HG03025 (cell line): ENCODE data around the gene TSC2.
"Not testable (repeated sequence)": the region's sequence is repeated elsewhere in the genome, so short reads cannot be mapped to it uniquely, and the experiment has no call there.

Experiments used
- ATAC-seq: cut with Tn5 transposase; IDR thresholded peaks from one replicate; pipeline ENCODE4 v1.9.1; 2021; ENCODE audit warnings: mild to moderate bottlenecking, moderate library complexity; ENCODE audit not compliant: unreplicated experiment, low FRiP score

Gene TSC2

GRCh38 chr16:2009164-2009711, 38.5 kb upstream of the TSC2 start:
- ATAC-seq: peak; percentile 31

- ATAC-seq: peak; percentile 48
Measured at GRCh38 chr16:2009791-2010510, 37.8 kb upstream of the TSC2 start, which contains the start of gene ZNF598. Gene ZNF598, minus strand, starts transcription at chr16:2009821.

GRCh38 chr16:2011726-2012125, 36.1 kb upstream of the TSC2 start:
- ATAC-seq: not testable (repeated sequence)

- ATAC-seq: no peak
Measured at GRCh38 chr16:2013527-2013926, 34.3 kb upstream of the TSC2 start.

GRCh38 chr16:2015117-2015946, 32.5 kb upstream of the TSC2 start:
- ATAC-seq: no peak

GRCh38 chr16:2015947-2016208, 31.9 kb upstream of the TSC2 start:
- ATAC-seq: no peak

GRCh38 chr16:2016407-2016922, 31.3 kb upstream of the TSC2 start:
- no peak for ATAC-seq

- ATAC-seq: no peak
Measured at GRCh38 chr16:2019518-2019920, 28.3 kb upstream of the TSC2 start, which contains the start of gene NPW. Gene NPW, plus strand, starts transcription at chr16:2019785.

GRCh38 chr16:2019921-2020831, 27.6 kb upstream of the TSC2 start:
- ATAC-seq: no peak

- ATAC-seq: no peak
Measured at GRCh38 chr16:2022723-2023091, 25.1 kb upstream of the TSC2 start.

GRCh38 chr16:2023092-2024031, 24.4 kb upstream of the TSC2 start:
- no peak for ATAC-seq

- ATAC-seq: no peak
Measured at GRCh38 chr16:2024032-2024420, 23.8 kb upstream of the TSC2 start.

GRCh38 chr16:2025251-2025650, 22.5 kb upstream of the TSC2 start:
- ATAC-seq: no peak

- ATAC-seq: no peak
Measured at GRCh38 chr16:2025878-2026460, 21.8 kb upstream of the TSC2 start.

GRCh38 chr16:2026461-2027023, 21.2 kb upstream of the TSC2 start, which contains the start of gene NHERF2:
Gene NHERF2, plus strand, starts transcription at chr16:2026902. Its CDS starts 104 bp downstream, at chr16:2027006.
- ATAC-seq: no peak

GRCh38 chr16:2027024-2028010, 20.5 kb upstream of the TSC2 start:
- no peak for ATAC-seq

GRCh38 chr16:2028146-2028545, 19.6 kb upstream of the TSC2 start:
- no peak for ATAC-seq
